HG03025 (cell line): ENCODE data around the gene ZNF516.

ENCODE experiments used
- ATAC-seq: cut with Tn5 transposase; IDR thresholded peaks from one replicate; pipeline ENCODE4 v1.9.1; 2021; ENCODE audit warnings: mild to moderate bottlenecking, moderate library complexity; ENCODE audit not compliant: unreplicated experiment, low FRiP score

The ZNF516 gene

GRCh38 chr18:76407681-76408080 is 87.4 kb downstream of the ZNF516 start:
- ATAC-seq, result no peak

GRCh38 chr18:76406791-76407190 is 88.3 kb downstream of the ZNF516 start:
- no peak for ATAC-seq

DNA sequence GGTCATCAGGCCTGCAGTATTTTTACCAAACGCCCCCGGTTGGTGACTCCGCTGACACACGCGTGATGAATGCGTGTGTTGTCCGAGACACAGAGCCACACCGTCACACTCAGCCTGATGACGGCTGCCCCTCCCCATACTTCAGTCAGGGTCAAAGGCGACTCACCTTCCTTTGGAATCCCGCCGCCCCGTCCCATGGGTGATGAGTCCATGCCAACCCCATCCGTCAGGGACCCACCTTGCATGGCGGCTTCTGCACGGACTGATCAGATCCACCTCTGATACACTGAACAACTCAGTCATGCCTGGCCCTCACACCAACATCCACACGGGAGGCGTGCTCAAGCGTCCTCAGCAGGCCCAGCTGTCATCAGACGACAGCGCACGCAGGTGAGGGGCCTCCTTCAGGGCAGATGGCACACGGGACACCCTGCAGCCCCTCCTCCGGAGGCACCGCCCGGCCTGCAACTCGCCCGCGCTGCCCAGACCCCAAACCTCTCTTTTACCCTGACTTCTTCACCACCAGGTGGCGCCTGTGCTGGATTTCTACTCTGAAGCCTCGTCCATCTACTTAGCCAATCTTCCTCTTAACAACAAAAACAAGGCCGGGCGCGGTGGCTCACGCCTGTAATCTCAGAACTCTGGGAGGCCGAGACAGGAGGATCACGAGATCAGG is 89.2 kb downstream of the ZNF516 start:
- no peak for ATAC-seq

DNA sequence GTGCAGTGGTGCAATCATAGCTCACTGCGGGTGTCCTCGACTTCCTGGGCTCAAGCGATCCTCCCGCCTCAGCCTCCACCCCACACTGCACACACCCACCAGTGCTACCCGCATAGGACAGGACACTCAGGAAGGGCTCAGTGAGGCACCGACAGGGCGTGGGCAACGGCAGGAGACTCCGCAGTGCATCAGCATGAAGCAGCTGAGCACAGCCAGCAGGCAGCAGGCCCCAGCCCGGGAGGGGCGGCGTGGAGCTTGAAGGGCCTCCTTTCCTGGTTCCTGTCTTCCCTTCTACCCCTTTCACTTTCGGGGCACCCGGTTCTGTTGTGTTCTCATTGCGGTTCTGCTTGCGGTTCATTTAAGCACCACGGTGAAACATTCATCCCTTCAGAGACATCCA is 89.8 kb downstream of the ZNF516 start:
- ATAC-seq, result no peak

DNA sequence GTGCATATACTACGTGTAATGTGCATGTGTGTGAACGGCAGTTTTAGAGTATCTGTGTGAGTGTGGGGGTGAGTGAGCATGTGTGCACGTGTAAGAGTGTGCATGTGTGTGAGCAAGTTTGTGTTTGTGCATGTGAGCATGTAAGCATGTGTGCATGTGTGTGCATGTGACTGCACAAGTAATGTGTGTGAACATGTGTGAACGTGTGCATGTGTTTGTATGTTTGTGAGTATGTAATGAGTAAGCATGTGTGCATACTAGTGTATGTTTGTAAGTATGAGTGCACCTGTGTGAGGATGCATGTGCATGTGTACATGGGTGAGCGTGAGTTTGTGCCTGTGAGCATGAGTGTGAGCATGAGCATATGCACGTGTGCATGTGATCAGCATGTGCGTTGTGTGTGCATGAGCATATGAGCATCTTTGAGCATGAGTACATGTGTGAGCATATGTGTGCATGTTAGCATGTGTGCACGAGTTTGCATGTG is 90.7 kb downstream of the ZNF516 start:
- no peak for ATAC-seq

DNA sequence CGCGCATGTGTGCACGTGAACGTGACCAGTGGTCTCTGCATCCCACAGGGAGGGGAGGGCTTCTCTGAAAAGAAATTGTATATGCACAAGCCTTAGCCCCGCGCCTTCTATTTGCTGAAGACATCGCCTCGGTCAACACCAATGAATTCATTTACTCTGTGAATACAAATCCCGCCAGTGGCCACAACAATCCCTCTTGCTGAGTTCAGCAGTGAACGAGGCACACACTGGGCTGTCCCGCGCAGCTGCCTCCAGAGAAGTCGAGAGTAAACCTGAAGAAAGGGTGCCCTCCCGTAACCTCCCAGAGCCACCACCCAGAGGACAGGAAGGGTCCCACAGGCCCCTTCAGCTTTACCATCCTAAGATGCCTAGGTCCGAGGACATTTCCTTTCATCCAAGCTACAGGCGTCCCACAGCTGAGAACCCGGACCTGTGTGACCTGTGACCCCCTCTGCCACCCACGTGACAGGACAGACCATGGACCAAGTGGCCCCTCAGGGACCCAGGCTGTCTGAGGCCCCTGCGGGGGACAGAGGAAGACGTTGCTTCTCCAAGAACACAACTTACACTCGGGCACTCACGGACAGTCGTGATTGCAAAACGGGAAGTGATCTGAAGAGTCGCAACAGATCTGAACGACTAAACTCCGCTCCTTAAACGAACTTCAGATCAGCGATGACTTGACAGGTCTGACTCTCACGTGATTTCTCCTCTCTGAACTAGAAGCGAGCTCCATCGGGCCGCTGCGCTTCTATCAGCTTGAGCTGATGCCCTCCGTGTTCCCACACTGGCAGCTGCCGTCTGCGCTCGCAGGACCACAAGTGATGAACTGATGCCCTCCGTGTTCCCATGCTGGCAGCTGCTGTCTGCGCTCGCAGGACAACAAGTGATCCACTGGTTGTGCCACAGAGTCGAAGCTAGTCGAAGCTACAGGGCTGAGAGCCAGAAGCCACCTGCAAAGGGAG is 92.7 kb downstream of the ZNF516 start:
- no peak for ATAC-seq

DNA sequence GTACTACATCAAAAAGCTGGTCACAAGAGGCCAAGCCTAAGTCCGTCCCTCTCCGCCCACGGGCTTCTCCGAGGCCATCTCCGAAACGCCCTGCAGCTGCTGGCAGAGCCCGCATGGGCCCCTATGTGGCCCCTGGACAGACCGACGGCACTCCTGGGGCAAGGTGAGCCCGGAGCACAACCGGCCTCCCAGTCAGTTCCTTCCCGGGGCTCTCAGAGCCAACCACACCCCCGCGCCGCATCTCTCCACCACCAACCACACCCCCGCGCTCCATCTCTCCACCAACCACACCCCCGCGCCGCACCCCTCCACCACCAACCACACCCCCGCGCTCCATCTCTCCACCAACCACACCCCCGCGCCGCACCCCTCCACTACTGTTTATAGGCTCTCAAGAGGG is 93.5 kb downstream of the ZNF516 start:
- ATAC-seq, result no peak

DNA sequence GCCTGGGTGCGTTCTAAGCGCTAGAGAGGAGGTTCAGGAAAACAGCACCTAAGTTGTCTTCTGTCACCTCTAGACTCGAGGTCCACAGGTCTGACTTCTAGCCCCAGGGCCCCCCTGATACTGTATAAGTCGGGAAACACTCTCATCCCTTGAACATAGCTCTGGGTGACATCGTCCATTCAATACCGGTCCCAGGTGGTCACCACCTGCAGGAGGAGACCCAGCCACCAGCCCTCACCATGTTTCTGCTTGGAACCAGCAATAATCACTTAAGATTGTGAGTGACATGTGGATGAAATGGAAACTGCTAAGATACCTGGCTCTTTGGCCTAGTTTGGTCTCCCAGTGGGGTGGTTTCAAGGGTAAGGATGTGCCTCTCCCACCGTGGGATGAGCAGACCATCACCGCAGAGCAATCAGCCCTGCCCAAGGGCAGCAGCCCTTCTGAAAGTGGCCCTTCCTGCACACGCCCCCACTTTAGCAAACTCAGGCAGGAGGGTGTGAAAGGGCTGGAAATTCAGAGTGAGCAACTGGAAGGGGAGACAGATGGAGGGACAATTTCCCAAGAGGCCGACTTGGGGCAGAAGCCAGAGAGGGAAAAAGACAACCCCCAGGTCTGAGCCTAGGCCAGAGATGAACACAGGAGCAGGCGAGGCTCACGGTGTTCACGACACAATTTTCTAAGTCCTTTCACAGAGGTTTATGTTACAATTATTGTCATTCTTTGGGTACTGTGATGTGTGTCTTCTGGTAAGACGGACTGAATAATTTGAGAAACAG is 95.2 kb downstream of the ZNF516 start:
- ATAC-seq, result no peak

DNA sequence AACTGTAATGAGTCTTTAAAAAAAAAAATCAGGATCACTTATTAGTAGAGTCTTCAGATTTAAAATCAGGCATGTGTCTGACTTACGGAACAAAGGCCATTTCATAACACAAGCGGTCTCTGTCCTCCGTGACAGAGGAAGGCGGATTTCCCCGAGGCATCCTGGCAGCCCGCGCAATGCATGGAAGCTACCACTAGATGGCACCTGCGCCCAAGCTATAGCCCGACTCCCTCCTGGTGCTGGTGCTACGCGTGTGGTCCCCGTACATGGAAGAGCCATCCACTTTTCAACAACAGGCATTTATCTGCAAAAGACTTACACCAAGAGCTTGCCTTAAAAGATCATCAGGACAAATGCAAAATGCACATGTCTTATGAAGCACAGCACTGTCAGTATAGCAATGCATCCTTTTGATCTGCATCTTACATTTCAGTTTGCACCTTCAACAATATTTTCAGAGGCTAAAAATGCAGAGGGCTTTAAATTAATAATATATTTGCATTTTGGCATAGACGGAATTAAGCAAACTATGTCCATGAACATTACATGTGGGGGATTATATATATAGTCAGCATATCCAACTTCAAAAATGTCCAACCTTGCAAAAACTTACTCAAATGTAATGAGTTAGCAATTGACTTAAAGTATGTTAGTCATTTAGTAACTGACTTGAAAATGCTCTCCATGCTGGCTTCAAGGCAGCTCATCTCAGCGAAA is 96.0 kb downstream of the ZNF516 start:
- peak; percentile 84 for ATAC-seq

DNA sequence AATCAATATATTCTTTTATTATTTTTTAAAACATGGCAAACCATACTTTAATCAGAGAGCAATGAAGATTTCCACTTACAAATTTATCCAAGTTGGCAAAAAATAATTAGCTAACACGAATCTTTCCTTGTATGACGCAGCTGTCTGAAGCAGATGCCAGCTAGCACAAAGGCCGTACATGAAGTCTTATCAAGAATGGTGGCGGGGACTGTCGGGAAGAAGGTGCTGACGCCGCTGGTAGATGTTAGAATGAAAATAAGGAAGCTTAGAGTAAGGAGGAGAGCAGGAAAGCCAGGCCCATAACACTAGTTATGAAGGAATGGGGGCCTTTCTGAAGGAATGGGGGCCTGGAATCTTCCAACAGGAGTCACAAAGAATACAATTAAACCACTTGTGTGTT is 96.7 kb downstream of the ZNF516 start:
- ATAC-seq, result no peak

DNA sequence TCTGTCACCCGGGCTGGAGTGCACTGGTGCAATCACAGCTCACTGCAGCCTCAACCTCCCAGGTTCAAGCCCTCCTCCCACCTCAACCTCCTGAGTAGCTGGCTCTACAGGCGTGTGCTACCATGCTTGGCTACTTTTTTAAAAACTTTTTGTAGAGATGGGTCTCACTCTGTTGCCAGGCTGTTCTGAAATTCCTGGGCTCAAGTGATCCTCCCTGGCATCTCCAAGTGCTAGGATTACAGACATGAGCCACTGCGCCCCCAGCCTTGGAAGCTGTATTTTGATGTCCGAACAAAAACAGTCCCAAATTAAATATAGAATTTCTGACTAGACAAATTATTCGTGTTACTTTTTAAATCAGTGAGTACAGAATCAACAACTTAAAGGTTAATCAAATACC is 97.4 kb downstream of the ZNF516 start:
- no peak for ATAC-seq

- ATAC-seq, result no peak
These were observed 98.2 kb downstream of the ZNF516 start for GRCh38 chr18:76396792-76397191.

- no peak for ATAC-seq
These were observed 99.4 kb downstream of the ZNF516 start for GRCh38 chr18:76395609-76396008.

GRCh38 chr18:76394780-76395476 is 100.1 kb downstream of the ZNF516 start:
- ATAC-seq, result no peak

- ATAC-seq, result no peak
These were observed 102.7 kb downstream of the ZNF516 start for GRCh38 chr18:76392349-76392748.

- no peak for ATAC-seq
These were observed 103.3 kb downstream of the ZNF516 start for GRCh38 chr18:76391746-76392145.

DNA sequence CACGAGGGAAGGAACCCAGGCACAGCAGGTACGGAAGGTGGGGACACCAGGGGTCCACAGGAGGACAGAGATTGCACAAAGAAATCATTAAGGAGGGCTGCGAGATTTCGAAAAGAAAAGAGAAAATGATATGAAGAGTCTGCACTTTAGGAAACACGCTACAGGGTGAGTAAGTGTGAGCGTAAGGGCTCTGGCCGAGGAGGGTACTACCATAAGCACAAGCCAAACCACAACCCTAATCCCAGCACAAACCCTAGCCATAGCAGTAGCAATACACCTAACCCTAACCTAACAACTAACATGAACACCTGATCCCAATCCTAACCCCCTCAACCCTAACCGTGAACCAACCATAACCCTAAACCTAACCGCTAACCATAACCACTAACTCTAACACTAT is 104.0 kb downstream of the ZNF516 start:
- ATAC-seq, result no peak

GRCh38 chr18:76390452-76391035 is 104.5 kb downstream of the ZNF516 start:
- no peak for ATAC-seq

DNA sequence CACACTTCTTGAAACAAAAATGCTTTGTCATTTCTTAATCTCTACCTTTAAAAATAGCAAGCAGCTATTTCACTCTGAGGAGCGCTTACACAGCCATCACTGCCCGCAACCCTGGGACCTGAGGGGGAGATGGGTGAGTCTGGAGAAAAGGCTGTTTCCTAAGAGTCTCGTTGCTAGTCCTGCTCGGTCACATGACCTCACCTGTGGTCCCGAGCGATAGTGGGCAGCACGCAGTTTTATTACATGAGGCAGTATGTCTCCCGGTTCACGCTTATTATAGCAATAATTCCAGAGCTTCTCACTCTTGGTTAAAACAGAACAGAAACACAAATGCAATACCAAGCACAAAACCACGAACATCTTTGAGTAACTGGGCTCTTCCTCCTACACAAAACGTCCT is 105.3 kb downstream of the ZNF516 start:
- ATAC-seq, result no peak
